Metanephros (tissue), 1 donor: ENCODE results near the gene KDM4F. TPM values are rescaled to one million over a fixed set of nuclear protein-coding genes. Genes with fewer than 3 reads are reported as not detected.

Experiments
- total RNA-seq: library from RNA; depleted of rRNA; stranded (reverse); fragments of >200 nt; gene quantifications from one replicate; pipeline ENCODE4 v1.2.3, GENCODE V29; 2014

The KDM4F gene
- not detected for total RNA-seq

GRCh38 chr11:95049122-95049521 lies at the start of gene KDM4F:
KDM4F (plus strand) TSS chr11:95049422.

GRCh38 chr11:95024958-95025357 lies 24.3 kb upstream of the KDM4F start, which contains the start of gene KDM4E:
KDM4E (plus strand) TSS chr11:95025258; CDS start chr11:95025558, 300 bp downstream.

GRCh38 chr11:95066716-95067038 lies 17.5 kb downstream of the KDM4F start, which contains the start of gene SRSF8:
SRSF8 (plus strand) TSS chr11:95066919; CDS start chr11:95067227, 308 bp downstream.

GRCh38 chr11:95089620-95090542 lies 40.7 kb downstream of the KDM4F start, which contains the start of gene ENDOD1:
ENDOD1 (plus strand) TSS chr11:95089846; CDS start chr11:95089928, 82 bp downstream.

Other genes starting within 250 kb of the KDM4F start
- 42.7 TPM for gene CWC15, start 75.9 kb upstream of the KDM4F start, total RNA-seq
- gene KDM4D, start 75.7 kb upstream of the KDM4F start, total RNA-seq, result 2.6 TPM
- not detected for gene KDM4E, start 24.2 kb upstream of the KDM4F start, total RNA-seq
- 31.8 TPM for gene SRSF8, start 17.5 kb downstream of the KDM4F start, total RNA-seq
- 35.7 TPM for gene ENDOD1, start 40.4 kb downstream of the KDM4F start, total RNA-seq
- gene SESN3, start 181.8 kb downstream of the KDM4F start, total RNA-seq, result 77.1 TPM